HepG2 (cell line): Measurements from ENCODE around the gene WDCP. TPM values are rescaled to one million over a fixed set of nuclear protein-coding genes. Genes with fewer than 3 reads are reported as not detected.

Experiments
- DNMT1 ChIP-seq: sonication (generic); formaldehyde crosslinking; IDR thresholded peaks from 2 replicates; pipeline ENCODE4 v1.5.1; 2020; ENCODE audit warnings: mild to moderate bottlenecking, missing genetic modification reagents
- FOXC1 ChIP-seq: sonication (generic); formaldehyde crosslinking; IDR thresholded peaks from 2 replicates; pipeline ENCODE4 v1.8.0; 2022; ENCODE audit warnings: mild to moderate bottlenecking, missing genetic modification reagents, borderline replicate concordance
- HDAC1 ChIP-seq: sonication (generic); formaldehyde crosslinking; IDR thresholded peaks from 2 replicates; pipeline ENCODE4 v1.5.1; 2020; ENCODE audit warnings: mild to moderate bottlenecking, missing genetic modification reagents
- HDAC2 ChIP-seq: sonication (generic); formaldehyde crosslinking; IDR thresholded peaks from 2 replicates; pipeline ENCODE4 v1.4.0; 2020; ENCODE audit warnings: missing genetic modification reagents
- NFKB2 ChIP-seq: sonication (generic); formaldehyde crosslinking; IDR thresholded peaks from 2 replicates; pipeline ENCODE4 v1.4.0; 2020; ENCODE audit warnings: missing genetic modification reagents, borderline replicate concordance
- RARG ChIP-seq: sonication (generic); formaldehyde crosslinking; IDR thresholded peaks from 2 replicates; pipeline ENCODE4 v1.4.0; 2020; ENCODE audit warnings: low read depth, mild to moderate bottlenecking, missing genetic modification reagents
- RFX1 ChIP-seq: fragments of 450-650 bp; IDR thresholded peaks from 2 replicates; pipeline ENCODE4 v1.6.1; 2017
- SMAD3 ChIP-seq: sonication (generic); formaldehyde crosslinking; IDR thresholded peaks from 2 replicates; pipeline ENCODE4 v1.4.0; 2020; ENCODE audit warnings: missing genetic modification reagents
- SRSF1 ChIP-seq: fragments of 200-400 bp; formaldehyde crosslinking; optimal IDR thresholded peaks from 2 replicates; pipeline ENCODE3; 2017; ENCODE audit warnings: mild to moderate bottlenecking, low read depth, low read length, moderate library complexity
- TFAP4 ChIP-seq: sonication (generic); IDR thresholded peaks from 2 replicates; pipeline ENCODE4 v1.6.1; 2016; ENCODE audit warnings: low read depth, borderline replicate concordance
- THAP8 ChIP-seq: sonication (generic); formaldehyde crosslinking; IDR thresholded peaks from 2 replicates; pipeline ENCODE4 v1.5.1; 2020; ENCODE audit warnings: missing genetic modification reagents, mild to moderate bottlenecking, borderline replicate concordance
- ZBTB2 ChIP-seq: sonication (generic); formaldehyde crosslinking; IDR thresholded peaks from 2 replicates; pipeline ENCODE4 v1.8.0; 2022; ENCODE audit warnings: low read depth, missing genetic modification reagents
- ZBTB46 ChIP-seq: sonication (generic); formaldehyde crosslinking; IDR thresholded peaks from 2 replicates; pipeline ENCODE4 v1.4.0; 2020; ENCODE audit warnings: mild to moderate bottlenecking, missing genetic modification reagents, borderline replicate concordance
- ZBTB7B ChIP-seq: sonication (generic); formaldehyde crosslinking; IDR thresholded peaks from 2 replicates; pipeline ENCODE4 v1.4.0; 2020; ENCODE audit warnings: missing genetic modification reagents
- ZFP1 ChIP-seq: IDR thresholded peaks from 2 replicates; pipeline ENCODE4 v1.6.1; 2016
- ZNF24 ChIP-seq: fragments of 450-650 bp; IDR thresholded peaks from 2 replicates; pipeline ENCODE4 v1.6.1; 2017; ENCODE audit warnings: antibody characterized with exemption, mild to moderate bottlenecking
- ZNF75D ChIP-seq: sonication (generic); formaldehyde crosslinking; IDR thresholded peaks from 2 replicates; pipeline ENCODE4 v1.8.1; 2023; ENCODE audit warnings: missing genetic modification reagents, mild to moderate bottlenecking, borderline replicate concordance
- ZNF770 ChIP-seq: sonication (generic); formaldehyde crosslinking; IDR thresholded peaks from 2 replicates; pipeline ENCODE4 v1.5.0; 2020; ENCODE audit warnings: mild to moderate bottlenecking, missing genetic modification reagents
- ZZZ3 ChIP-seq: sonication (generic); formaldehyde crosslinking; IDR thresholded peaks from 2 replicates; pipeline ENCODE4 v1.4.0; 2020; ENCODE audit warnings: missing genetic modification reagents, mild to moderate bottlenecking, borderline replicate concordance
- polyA plus RNA-seq, 8 experiments: library from polyadenylated mRNA; depleted of rRNA in 3 of 8; stranded (reverse) in 7 of 8; unstranded in 1 of 8; fragments of >200 nt; fragmentation: Illumina TruSeq in 4 of 8; extraction: Trizol in 4 of 8; gene quantifications; 2 replicates each; pipeline versions ENCODE4 v1.2.1 to v1.2.3, GENCODE V29; 2011 to 2016; ENCODE audit warnings: low read depth in 4 of 8, missing spikeins in 1 of 8, mixed read lengths in 1 of 8; ENCODE audit not compliant: insufficient read depth in 1 of 8
- total RNA-seq, 5 experiments: library from RNA; depleted of rRNA; stranded (reverse); fragments of >200 nt; fragmentation: Illumina TruSeq; extraction: Trizol; gene quantifications; 2 replicates each; pipeline ENCODE4 v1.2.3, GENCODE V29; 2016; ENCODE audit warnings: low read depth in 1 of 5

The WDCP gene
- total and polyA plus RNA-seq, 2 of the 13 experiments (the other 11 are each of a cell fraction or from before 2014, with no cell fraction given), result 17.4 to 22.6 TPM

GRCh38 chr2:24075915-24076848 lies 29.0 kb upstream of the WDCP start, which contains the start of gene SF3B6 (continued):
- TF ChIP-seq ZNF75D (CRISPR knock-in tag) (peak; percentile 82; the same call in 1 of the 2 replicates), NFKB2 (CRISPR knock-in tag) (peak; percentile 88; the same call in 1 of the 2 replicates), THAP8 (CRISPR knock-in tag) (no peak), RFX1 (no peak), ZZZ3 (peak; percentile 90; the same call in 1 of the 2 replicates), ZBTB7B (CRISPR knock-in tag) (peak; percentile 92), DNMT1 (peak; percentile 17; the same call in 1 of the 2 replicates), FOXC1 (peak; percentile 26; the same call in 1 of the 2 replicates), SRSF1 (peak; percentile 82), ZNF24 (peak; percentile 79; the same call in 1 of the 2 replicates), ZFP1 (CRISPR knock-in tag) (peak; percentile 92; the same call in 1 of the 2 replicates), ZBTB2 (peak; percentile 97), ZNF770 (CRISPR knock-in tag) (peak; percentile 98), RARG (CRISPR knock-in tag) (peak; percentile 88; the same call in 1 of the 2 replicates), SMAD3 (CRISPR knock-in tag) (peak; percentile 99), HDAC2 (CRISPR knock-in tag) (peak; percentile 98), ZBTB46 (CRISPR knock-in tag) (0 out of 2 replicates have a peak, but pooled peaks have one; percentile 26), TFAP4 (peak; percentile 65; the same call in 1 of the 2 replicates), HDAC1 (peak; percentile 98)
